ENCODE measurements around the gene CAST.

CAST gene

GRCh38 chr5:96721351-96721977, 59.3 kb downstream of the CAST start:
- no peak for TF ChIP-seq EZH2phosphoT487 (conservative IDR thresholded peaks at IDR 0.05; ENCODE audit: low read length)
- TF ChIP-seq, protein P1, sequence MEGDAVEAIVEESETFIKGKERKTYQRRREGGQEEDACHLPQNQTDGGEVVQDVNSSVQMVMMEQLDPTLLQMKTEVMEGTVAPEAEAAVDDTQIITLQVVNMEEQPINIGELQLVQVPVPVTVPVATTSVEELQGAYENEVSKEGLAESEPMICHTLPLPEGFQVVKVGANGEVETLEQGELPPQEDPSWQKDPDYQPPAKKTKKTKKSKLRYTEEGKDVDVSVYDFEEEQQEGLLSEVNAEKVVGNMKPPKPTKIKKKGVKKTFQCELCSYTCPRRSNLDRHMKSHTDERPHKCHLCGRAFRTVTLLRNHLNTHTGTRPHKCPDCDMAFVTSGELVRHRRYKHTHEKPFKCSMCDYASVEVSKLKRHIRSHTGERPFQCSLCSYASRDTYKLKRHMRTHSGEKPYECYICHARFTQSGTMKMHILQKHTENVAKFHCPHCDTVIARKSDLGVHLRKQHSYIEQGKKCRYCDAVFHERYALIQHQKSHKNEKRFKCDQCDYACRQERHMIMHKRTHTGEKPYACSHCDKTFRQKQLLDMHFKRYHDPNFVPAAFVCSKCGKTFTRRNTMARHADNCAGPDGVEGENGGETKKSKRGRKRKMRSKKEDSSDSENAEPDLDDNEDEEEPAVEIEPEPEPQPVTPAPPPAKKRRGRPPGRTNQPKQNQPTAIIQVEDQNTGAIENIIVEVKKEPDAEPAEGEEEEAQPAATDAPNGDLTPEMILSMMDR (IDR thresholded peaks at IDR 0.05; ENCODE audit: insufficient read depth, low read length, poor library complexity, severe bottlenecking), result no peak
- Histone ChIP-seq H3K9me3 (ENCODE audit: insufficient read depth, low read length) (no peaks in the 10 kb centered on the region), H3K27ac (ENCODE audit: low read depth, low read length) (no peak overlapping the region), H3K4me2 (ENCODE audit: low read depth, low read length, poor library complexity, severe bottlenecking) (no peak overlapping the region), H3K27me3 (ENCODE audit: low read length) (no peaks in the 10 kb centered on the region), H3K4me3 (ENCODE audit: insufficient read depth, low read length, poor library complexity, severe bottlenecking) (no peak overlapping the region), H3F3A (ENCODE audit: insufficient read depth) (no peaks in the 10 kb centered on the region), H3K9ac (ENCODE audit: low read length) (no peak overlapping the region), H4K20me1 (ENCODE audit: low read depth, low read length) (peaks cover 3% of the 10 kb centered on the region; the same call in 1 of the 2 replicates), H2AFZ (ENCODE audit: low read depth, low read length, severe bottlenecking) (no peak overlapping the region), H3K9me2 (replicated peaks; ENCODE audit: insufficient read depth, low read length) (no peaks in the 10 kb centered on the region), H3K36me3 (ENCODE audit: low read length) (no peaks in the 10 kb centered on the region), H3K79me2 (ENCODE audit: insufficient read depth, low read length) (no peaks in the 10 kb centered on the region)

DNA sequence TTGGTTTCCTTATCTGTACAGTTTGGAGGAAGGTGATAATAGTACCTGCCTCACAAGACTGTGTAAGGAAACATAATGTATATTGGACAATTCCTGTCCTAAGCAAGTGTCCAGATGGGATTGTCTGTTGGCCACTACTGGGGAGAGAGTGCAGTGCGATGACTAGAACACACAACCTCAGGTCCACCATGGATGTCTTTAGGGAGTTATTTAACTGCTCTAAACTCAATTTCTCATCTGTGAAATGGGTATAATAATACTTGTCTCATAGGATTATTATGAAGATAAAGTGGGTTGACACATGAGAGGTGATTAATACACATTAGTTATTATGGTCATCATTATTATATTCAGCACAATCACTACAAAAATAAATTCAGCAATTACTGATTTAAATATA, 63.1 kb downstream of the CAST start:
- Histone ChIP-seq H3K79me2 (ENCODE audit: insufficient read depth, low read length) (no peaks in the 10 kb centered on the region), H3K4me2 (ENCODE audit: low read depth, low read length, poor library complexity, severe bottlenecking) (no peak overlapping the region), H3K9me2 (replicated peaks; ENCODE audit: insufficient read depth, low read length) (no peaks in the 10 kb centered on the region), H3K9me3 (ENCODE audit: insufficient read depth, low read length) (no peaks in the 10 kb centered on the region), H3K27me3 (ENCODE audit: low read length) (no peaks in the 10 kb centered on the region), H4K20me1 (ENCODE audit: low read depth, low read length) (no peaks in the 10 kb centered on the region), H3K27ac (ENCODE audit: low read depth, low read length) (no peak overlapping the region), H3F3A (ENCODE audit: insufficient read depth) (no peaks in the 10 kb centered on the region), H3K36me3 (ENCODE audit: low read length) (no peaks in the 10 kb centered on the region), H3K4me3 (ENCODE audit: insufficient read depth, low read length, poor library complexity, severe bottlenecking) (no peak overlapping the region), H2AFZ (ENCODE audit: low read depth, low read length, severe bottlenecking) (no peak overlapping the region), H3K9ac (ENCODE audit: low read length) (no peak overlapping the region)
- TF ChIP-seq, protein P1 (IDR thresholded peaks at IDR 0.05; ENCODE audit: insufficient read depth, low read length, poor library complexity, severe bottlenecking), result no peak
- no peak for TF ChIP-seq EZH2phosphoT487 (conservative IDR thresholded peaks at IDR 0.05; ENCODE audit: low read length)

DNA sequence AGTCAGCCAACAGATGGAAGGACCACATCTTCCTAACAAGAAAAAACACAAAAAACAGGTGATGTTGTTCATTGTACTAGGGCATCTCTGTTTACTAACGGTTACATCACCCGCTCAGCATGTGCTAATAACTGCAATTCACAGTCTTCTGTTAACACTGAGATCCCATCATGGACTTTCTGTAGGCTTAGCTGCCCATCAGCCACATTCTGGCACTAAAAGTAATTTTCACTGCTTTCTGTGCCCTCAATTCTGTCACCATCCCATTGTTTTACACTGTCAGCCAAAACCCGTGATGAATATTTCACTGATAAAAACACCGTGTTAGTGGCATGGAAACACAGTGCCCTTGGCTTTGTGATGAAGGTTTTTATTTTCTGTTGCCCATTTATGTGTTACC, 64.6 kb downstream of the CAST start:
- no peaks in the 10 kb centered on the region for H3F3A ChIP-seq (ENCODE audit: insufficient read depth)
- H3K4me2 ChIP-seq (ENCODE audit: low read depth, low read length, poor library complexity, severe bottlenecking), result no peak overlapping the region
- H3K9ac ChIP-seq (ENCODE audit: low read length), result no peak overlapping the region
- H4K20me1 ChIP-seq (ENCODE audit: low read depth, low read length), result no peaks in the 10 kb centered on the region
- TF ChIP-seq, protein P1 (IDR thresholded peaks at IDR 0.05; ENCODE audit: insufficient read depth, low read length, poor library complexity, severe bottlenecking), result no peak
- no peak for TF ChIP-seq EZH2phosphoT487 (conservative IDR thresholded peaks at IDR 0.05; ENCODE audit: low read length)
- no peak overlapping the region for H3K27ac ChIP-seq (ENCODE audit: low read depth, low read length)
- H3K4me3 ChIP-seq (ENCODE audit: insufficient read depth, low read length, poor library complexity, severe bottlenecking), result no peak overlapping the region
- H3K9me2 ChIP-seq (replicated peaks; ENCODE audit: insufficient read depth, low read length), result no peaks in the 10 kb centered on the region
- H2AFZ ChIP-seq (ENCODE audit: low read depth, low read length, severe bottlenecking), result no peak overlapping the region
- H3K36me3 ChIP-seq (ENCODE audit: low read length), result no peaks in the 10 kb centered on the region
- no peaks in the 10 kb centered on the region for H3K79me2 ChIP-seq (ENCODE audit: insufficient read depth, low read length)
- H3K27me3 ChIP-seq (ENCODE audit: low read length), result no peaks in the 10 kb centered on the region
- no peaks in the 10 kb centered on the region for H3K9me3 ChIP-seq (ENCODE audit: insufficient read depth, low read length)

All from SU-DHL-6 (cell line).